Measurements from ENCODE around the gene CD36.

CD36 gene

GRCh38 chr7:80646083-80646865 is 7.8 kb downstream of the CD36 start:
- in situ Hi-C loops (cut with MboI; ENCODE audit: low pct_unique_long_range_greater_than_20kb, low sequenced_read_pairs, unreplicated experiment), result no loop called here
- DNase-seq (ENCODE audit: low spot score), result no peak
- TF ChIP-seq CTCF (IDR thresholded peaks at IDR 0.05; ENCODE audit: extremely low read depth, insufficient read depth, missing control alignments), result no peak

- no peak for DNase-seq (ENCODE audit: low spot score)
- in situ Hi-C loops (cut with MboI; ENCODE audit: low pct_unique_long_range_greater_than_20kb, low sequenced_read_pairs, unreplicated experiment), result no loop called here
- no peak for TF ChIP-seq CTCF (IDR thresholded peaks at IDR 0.05; ENCODE audit: extremely low read depth, insufficient read depth, missing control alignments)
Observed at GRCh38 chr7:80647436-80647835, 9.0 kb downstream of the CD36 start.

GRCh38 chr7:80648031-80648600 is 9.7 kb downstream of the CD36 start:
- in situ Hi-C loops (cut with MboI; ENCODE audit: low pct_unique_long_range_greater_than_20kb, low sequenced_read_pairs, unreplicated experiment), result no loop called here
- no peak for TF ChIP-seq CTCF (IDR thresholded peaks at IDR 0.05; ENCODE audit: extremely low read depth, insufficient read depth, missing control alignments)
- no peak for DNase-seq (ENCODE audit: low spot score)

GRCh38 chr7:80649011-80649410 is 10.6 kb downstream of the CD36 start:
- no peak for TF ChIP-seq CTCF (IDR thresholded peaks at IDR 0.05; ENCODE audit: extremely low read depth, insufficient read depth, missing control alignments)
- in situ Hi-C loops (cut with MboI; ENCODE audit: low pct_unique_long_range_greater_than_20kb, low sequenced_read_pairs, unreplicated experiment), result no loop called here
- no peak for DNase-seq (ENCODE audit: low spot score)

GRCh38 chr7:80650030-80650429 is 11.6 kb downstream of the CD36 start:
- DNase-seq (ENCODE audit: low spot score), result no peak
- TF ChIP-seq CTCF (IDR thresholded peaks at IDR 0.05; ENCODE audit: extremely low read depth, insufficient read depth, missing control alignments), result no peak
- in situ Hi-C loops (cut with MboI; ENCODE audit: low pct_unique_long_range_greater_than_20kb, low sequenced_read_pairs, unreplicated experiment), result loop anchor here (25.0 kb wide), 1 partner anchor 213 kb away; no protein-coding TSS in a partner anchor

- DNase-seq (ENCODE audit: low spot score), result no peak
- in situ Hi-C loops (cut with MboI; ENCODE audit: low pct_unique_long_range_greater_than_20kb, low sequenced_read_pairs, unreplicated experiment), result loop anchor here (25.0 kb wide), 1 partner anchor 214 kb away; no protein-coding TSS in a partner anchor
- TF ChIP-seq CTCF (IDR thresholded peaks at IDR 0.05; ENCODE audit: extremely low read depth, insufficient read depth, missing control alignments), result no peak
Observed at GRCh38 chr7:80651471-80651870, 13.0 kb downstream of the CD36 start.
